Astrocyte (in vitro differentiated cells and primary cell): ENCODE measurements around the gene CPLX1. TPM values are rescaled to one million over a fixed set of nuclear protein-coding genes. Genes with fewer than 3 reads are reported as not detected.
"Not testable (repeated sequence)": the region's sequence is repeated elsewhere in the genome, so short reads cannot be mapped to it uniquely, and the experiment has no call there.

Source experiments
- DNase-seq: peaks from one replicate; pipeline ENCODE4 v3.0.0-alpha.2; 2010; ENCODE audit warnings: low read depth
- FAIRE-seq: peaks from 2 replicates; lab custom pipeline; 2011; peaks lifted over from hg19 to GRCh38; lab: Jason Lieb, UNC
- H2AFZ ChIP-seq: 2 replicates; pipeline ENCODE4 v1.6.0; 2012; ENCODE audit warnings: low read depth, low read length, inconsistent platforms
- H3K27ac ChIP-seq: 2 replicates; pipeline ENCODE4 v1.5.1; 2011; ENCODE audit warnings: low read depth, low read length, inconsistent platforms
- H3K27me3 ChIP-seq: 2 replicates; pipeline ENCODE4 v1.6.0; 2011; ENCODE audit warnings: low read length, inconsistent platforms; ENCODE audit not compliant: insufficient read depth
- H3K36me3 ChIP-seq: 2 replicates; pipeline ENCODE4 v1.5.1; 2011; ENCODE audit warnings: low read length, inconsistent platforms; ENCODE audit not compliant: insufficient read depth
- H3K4me1 ChIP-seq: 2 replicates; pipeline ENCODE4 v1.5.1; 2011; ENCODE audit warnings: low read length, inconsistent platforms; ENCODE audit not compliant: insufficient read depth
- H3K4me2 ChIP-seq: 2 replicates; pipeline ENCODE4 v1.6.0; 2012; ENCODE audit warnings: low read length, inconsistent platforms
- H3K4me3 ChIP-seq: 2 replicates; pipeline ENCODE4 v1.5.1; 2011; ENCODE audit warnings: low read depth, mild to moderate bottlenecking, low read length, inconsistent platforms; ENCODE audit not compliant: insufficient read depth
- H3K79me2 ChIP-seq: 2 replicates; pipeline ENCODE4 v1.6.0; 2012; ENCODE audit warnings: mild to moderate bottlenecking, low read length, inconsistent platforms; ENCODE audit not compliant: insufficient read depth
- H3K9ac ChIP-seq: 2 replicates; pipeline ENCODE4 v1.6.0; 2012; ENCODE audit warnings: mild to moderate bottlenecking, low read length, inconsistent platforms
- H3K9me3 ChIP-seq: 2 replicates; pipeline ENCODE4 v1.5.1; 2012; ENCODE audit warnings: low read depth, mild to moderate bottlenecking, low read length, inconsistent platforms; ENCODE audit not compliant: insufficient read depth
- H4K20me1 ChIP-seq: 2 replicates; pipeline ENCODE4 v1.6.0; 2012; ENCODE audit warnings: low read length, inconsistent platforms; ENCODE audit not compliant: insufficient read depth
- H3K27ac Mint-ChIP-seq: one replicate; pipeline ENCODE4 v1.8.0; 2021; ENCODE audit warnings: mild to moderate bottlenecking, mixed read lengths; ENCODE audit not compliant: unreplicated experiment
- H3K27me3 Mint-ChIP-seq: one replicate; pipeline ENCODE4 v1.8.0; 2021; ENCODE audit warnings: low read depth, mixed read lengths; ENCODE audit not compliant: unreplicated experiment
- H3K36me3 Mint-ChIP-seq: one replicate; pipeline ENCODE4 v1.8.0; 2021; ENCODE audit warnings: low read depth, mixed read lengths; ENCODE audit not compliant: unreplicated experiment
- H3K4me1 Mint-ChIP-seq: one replicate; pipeline ENCODE4 v1.8.0; 2021; ENCODE audit warnings: low read depth, mixed read lengths; ENCODE audit not compliant: unreplicated experiment
- H3K4me3 Mint-ChIP-seq: one replicate; pipeline ENCODE4 v1.8.0; 2021; ENCODE audit warnings: mild to moderate bottlenecking, moderate library complexity, mixed read lengths; ENCODE audit not compliant: unreplicated experiment
- H3K9me3 Mint-ChIP-seq: one replicate; pipeline ENCODE4 v1.8.0; 2021; ENCODE audit warnings: mild to moderate bottlenecking, mixed read lengths; ENCODE audit not compliant: unreplicated experiment
- EZH2 ChIP-seq: IDR thresholded peaks from 2 replicates; pipeline ENCODE4 v1.6.1; 2012; ENCODE audit warnings: mild to moderate bottlenecking, low read length, inconsistent platforms; ENCODE audit not compliant: insufficient read depth
- total RNA-seq: library from RNA; stranded (reverse); gene quantifications from 2 replicates; pipeline ENCODE4 v1.2.1, GENCODE V29; 2021
- TF ChIP-seq, protein P1 (sequence below): IDR thresholded peaks from 2 replicates; pipeline ENCODE4 v1.5.1; 2011; ENCODE audit warnings: low read depth, mild to moderate bottlenecking, inconsistent platforms, low read length, moderate library complexity; ENCODE audit not compliant: insufficient read depth

The CPLX1 gene
- total RNA-seq, 1 donor from 2014 or later: 1.9 TPM

- peaks cover 18% of the 10 kb centered on the region for H3K36me3 ChIP-seq
- H3K9ac ChIP-seq: peak overlapping the region; percentile 99
- H3K4me3 ChIP-seq: peak overlapping the region; percentile 87
- TF ChIP-seq EZH2: no peak
- TF ChIP-seq, protein P1, sequence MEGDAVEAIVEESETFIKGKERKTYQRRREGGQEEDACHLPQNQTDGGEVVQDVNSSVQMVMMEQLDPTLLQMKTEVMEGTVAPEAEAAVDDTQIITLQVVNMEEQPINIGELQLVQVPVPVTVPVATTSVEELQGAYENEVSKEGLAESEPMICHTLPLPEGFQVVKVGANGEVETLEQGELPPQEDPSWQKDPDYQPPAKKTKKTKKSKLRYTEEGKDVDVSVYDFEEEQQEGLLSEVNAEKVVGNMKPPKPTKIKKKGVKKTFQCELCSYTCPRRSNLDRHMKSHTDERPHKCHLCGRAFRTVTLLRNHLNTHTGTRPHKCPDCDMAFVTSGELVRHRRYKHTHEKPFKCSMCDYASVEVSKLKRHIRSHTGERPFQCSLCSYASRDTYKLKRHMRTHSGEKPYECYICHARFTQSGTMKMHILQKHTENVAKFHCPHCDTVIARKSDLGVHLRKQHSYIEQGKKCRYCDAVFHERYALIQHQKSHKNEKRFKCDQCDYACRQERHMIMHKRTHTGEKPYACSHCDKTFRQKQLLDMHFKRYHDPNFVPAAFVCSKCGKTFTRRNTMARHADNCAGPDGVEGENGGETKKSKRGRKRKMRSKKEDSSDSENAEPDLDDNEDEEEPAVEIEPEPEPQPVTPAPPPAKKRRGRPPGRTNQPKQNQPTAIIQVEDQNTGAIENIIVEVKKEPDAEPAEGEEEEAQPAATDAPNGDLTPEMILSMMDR: no peak
- Mint-ChIP-seq H3K27ac (peak overlapping the region; percentile 86), H3K27me3 (peaks cover 19% of the 10 kb centered on the region), H3K36me3 (peaks cover 14% of the 10 kb centered on the region), H3K9me3 (peaks cover 2% of the 10 kb centered on the region), H3K4me3 (peak overlapping the region; percentile 94), H3K4me1 (peaks cover 13% of the 10 kb centered on the region)
- H2AFZ ChIP-seq: peak overlapping the region; percentile 76
- H4K20me1 ChIP-seq: peaks cover 46% of the 10 kb centered on the region
- H3K4me2 ChIP-seq: peak overlapping the region; percentile 95
- no peak for FAIRE-seq
- peaks cover 58% of the 10 kb centered on the region for H3K79me2 ChIP-seq
- H3K4me1 ChIP-seq: peaks cover 13% of the 10 kb centered on the region
- no peaks in the 10 kb centered on the region for H3K9me3 ChIP-seq
- H3K27ac ChIP-seq: peak overlapping the region; percentile 95
- H3K27me3 ChIP-seq: peaks cover 16% of the 10 kb centered on the region
- no peak for DNase-seq
Measured at GRCh38 chr4:780716-781492, 45.0 kb downstream of the CPLX1 start.

- Histone ChIP-seq H3K27me3 (peaks cover 11% of the 10 kb centered on the region), H3K27ac (peak overlapping the region; percentile 95), H3K4me2 (peak overlapping the region; percentile 95), H3K36me3 (peaks cover 22% of the 10 kb centered on the region), H3K9ac (peak overlapping the region; percentile 99), H3K4me1 (peaks cover 13% of the 10 kb centered on the region), H4K20me1 (peaks cover 53% of the 10 kb centered on the region), H3K79me2 (peaks cover 65% of the 10 kb centered on the region), H3K4me3 (peak overlapping the region; percentile 87)
- Mint-ChIP-seq H3K36me3 (peaks cover 20% of the 10 kb centered on the region), H3K27ac (peak overlapping the region; percentile 86), H3K27me3 (peaks cover 17% of the 10 kb centered on the region), H3K4me1 (peaks cover 16% of the 10 kb centered on the region), H3K4me3 (peak overlapping the region; percentile 94)
- H3K9me3 Mint-ChIP-seq, H2AFZ ChIP-seq, DNase-seq, FAIRE-seq, H3K9me3 ChIP-seq: not testable (repeated sequence)
Measured at GRCh38 chr4:780255-780654, 45.7 kb downstream of the CPLX1 start.

- Mint-ChIP-seq H3K36me3 (peaks cover 25% of the 10 kb centered on the region), H3K27me3 (peaks cover 10% of the 10 kb centered on the region), H3K4me3 (peak overlapping the region; percentile 94), H3K9me3 (peaks cover 3% of the 10 kb centered on the region), H3K4me1 (peaks cover 19% of the 10 kb centered on the region), H3K27ac (peak overlapping the region; percentile 86)
- H3K4me1 ChIP-seq: peaks cover 13% of the 10 kb centered on the region
- H3K9me3 ChIP-seq: no peaks in the 10 kb centered on the region
- peaks cover 60% of the 10 kb centered on the region for H4K20me1 ChIP-seq
- H3K9ac ChIP-seq: no peak overlapping the region
- H3K4me2 ChIP-seq: peak overlapping the region; percentile 95
- TF ChIP-seq, protein P1: no peak
- TF ChIP-seq EZH2: no peak
- no peak for DNase-seq
- peaks cover 26% of the 10 kb centered on the region for H3K36me3 ChIP-seq
- H3K79me2 ChIP-seq: peaks cover 72% of the 10 kb centered on the region
- no peak overlapping the region for H3K4me3 ChIP-seq
- H2AFZ ChIP-seq: no peak overlapping the region
- peaks cover 4% of the 10 kb centered on the region for H3K27me3 ChIP-seq
- FAIRE-seq: no peak
- no peak overlapping the region for H3K27ac ChIP-seq
Measured at GRCh38 chr4:779555-779954, 46.4 kb downstream of the CPLX1 start.
